Activated naive CD4-positive, alpha-beta T cell treated with anti-CD3 and anti-CD28 coated beads, Interleukin-2, amount 10 ng/mL, durations not matched to agents 7 days and 5 days (primary cell): Measurements from ENCODE around the gene OR9Q2.

Source experiments
- CTCF ChIA-PET: fragments of 350-600 bp; sonication (Branson Sonifier 250); formaldehyde crosslinking; loops from one replicate; lab custom pipeline; 2021; ENCODE audit warnings: antibody characterized with exemption; lab: Charles Lee
- DNase-seq: peaks from one replicate; pipeline ENCODE4 v3.0.0-alpha.2; 2020
- H3K27ac Mint-ChIP-seq: one replicate; pipeline ENCODE4 v1.8.0; 2021; ENCODE audit warnings: mild to moderate bottlenecking, moderate library complexity, mixed read lengths
- H3K27me3 Mint-ChIP-seq: one replicate; pipeline ENCODE4 v1.8.0; 2021; ENCODE audit warnings: mild to moderate bottlenecking, mixed read lengths
- H3K36me3 Mint-ChIP-seq: one replicate; pipeline ENCODE4 v1.8.0; 2021; ENCODE audit warnings: mixed read lengths
- H3K4me1 Mint-ChIP-seq: one replicate; pipeline ENCODE4 v1.8.0; 2021; ENCODE audit warnings: mixed read lengths
- H3K4me3 Mint-ChIP-seq: one replicate; pipeline ENCODE4 v1.8.0; 2021; ENCODE audit warnings: mild to moderate bottlenecking, moderate library complexity, mixed read lengths
- H3K9me3 Mint-ChIP-seq: one replicate; pipeline ENCODE4 v1.8.0; 2021; ENCODE audit warnings: mixed read lengths

Gene OR9Q2, protein sequence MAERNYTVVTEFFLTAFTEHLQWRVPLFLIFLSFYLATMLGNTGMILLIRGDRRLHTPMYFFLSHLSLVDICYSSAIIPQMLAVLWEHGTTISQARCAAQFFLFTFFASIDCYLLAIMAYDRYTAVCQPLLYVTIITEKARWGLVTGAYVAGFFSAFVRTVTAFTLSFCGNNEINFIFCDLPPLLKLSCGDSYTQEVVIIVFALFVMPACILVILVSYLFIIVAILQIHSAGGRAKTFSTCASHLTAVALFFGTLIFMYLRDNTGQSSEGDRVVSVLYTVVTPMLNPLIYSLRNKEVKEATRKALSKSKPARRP

DNA sequence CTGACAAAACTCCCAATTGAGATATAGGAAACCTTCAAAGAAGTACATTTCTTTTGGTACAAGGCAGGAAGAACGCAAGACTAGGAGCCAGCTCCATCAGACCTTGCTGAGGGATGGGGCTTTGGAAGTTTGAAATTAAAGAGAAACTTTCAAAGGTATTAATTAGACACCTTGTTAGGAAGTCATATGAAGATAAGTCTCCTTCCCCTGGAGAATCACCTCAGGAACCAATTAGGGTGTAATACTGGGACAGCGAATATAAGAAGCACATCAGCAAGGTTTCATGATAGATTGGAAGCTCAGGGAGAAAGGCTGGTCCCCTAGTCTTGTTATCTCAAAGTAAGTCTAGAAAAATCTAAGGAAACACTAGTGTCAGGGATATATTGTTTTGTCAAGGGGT, at the start of gene OR9Q2:
Gene OR9Q2, plus strand, starts transcription at position 301 of the 400 bp plus-strand sequence. CDS start 1,421 bp downstream, outside the sequence.
- no peaks in the 10 kb centered on the region for H3K9me3 Mint-ChIP-seq

DNA sequence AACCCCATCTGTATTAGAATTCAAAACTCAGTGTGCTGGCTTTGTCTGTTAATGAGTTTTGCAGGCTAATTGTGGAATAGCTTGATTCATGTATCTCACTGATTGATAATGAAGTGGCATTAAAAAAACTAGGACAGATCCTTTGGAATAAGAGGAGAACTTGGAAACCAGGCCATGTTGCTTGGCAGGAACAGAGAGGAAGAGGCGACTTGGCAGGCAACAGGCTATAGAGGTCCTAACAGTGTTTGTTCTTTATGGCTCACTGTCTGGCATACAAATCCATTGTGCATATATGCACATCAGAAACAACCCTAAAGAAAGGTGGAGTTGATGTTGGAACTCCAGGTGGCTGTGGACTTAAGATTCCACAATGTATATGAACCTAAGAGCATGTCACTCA, 46.1 kb upstream of the OR9Q2 start:
- Mint-ChIP-seq H3K9me3 (no peaks in the 10 kb centered on the region), H3K27ac (no peak overlapping the region), H3K4me1 (no peaks in the 10 kb centered on the region), H3K4me3 (no peak overlapping the region), H3K36me3 (no peaks in the 10 kb centered on the region), H3K27me3 (no peaks in the 10 kb centered on the region)
- DNase-seq, result no peak
- CTCF ChIA-PET, result no interaction called here

More for the DNA sequence above, at the start of gene OR9Q2:
- H3K4me3 Mint-ChIP-seq, result no peak within 1 kb of the TSS
- H3K27ac Mint-ChIP-seq, result no peak within 1 kb of the TSS
- CTCF ChIA-PET, result interaction anchor here (1.5 kb wide), 1 partner anchor 15 kb away, joined by 3 read pairs; no protein-coding TSS in a partner anchor
- DNase-seq, result no peak
- H3K36me3 Mint-ChIP-seq, result no peaks in the 10 kb centered on the region
- H3K27me3 Mint-ChIP-seq, result no peaks in the 10 kb centered on the region
- H3K4me1 Mint-ChIP-seq, result no peaks in the 10 kb centered on the region

DNA sequence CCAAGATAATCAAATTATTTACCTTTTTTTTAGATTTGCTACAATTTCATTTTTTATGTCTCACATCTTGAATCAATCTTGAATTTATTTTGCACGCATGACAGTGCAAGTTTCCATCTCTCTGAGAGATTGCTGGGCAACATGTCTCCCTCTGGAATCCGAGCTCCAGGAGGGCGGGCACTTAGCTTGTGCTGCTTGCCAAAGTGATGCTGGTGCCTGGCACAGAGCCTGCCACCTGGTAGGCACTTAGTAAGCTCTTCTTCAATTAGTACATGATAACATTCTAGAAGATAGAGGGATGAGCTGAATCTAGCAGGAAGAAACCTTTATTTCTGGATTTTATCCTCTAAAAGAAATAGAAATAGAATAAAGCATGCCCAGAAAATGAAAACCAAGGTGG, 36.1 kb upstream of the OR9Q2 start:
- no peaks in the 10 kb centered on the region for H3K9me3 Mint-ChIP-seq
- H3K4me3 Mint-ChIP-seq, result no peak overlapping the region
- DNase-seq, result no peak
- no peaks in the 10 kb centered on the region for H3K36me3 Mint-ChIP-seq
- H3K27me3 Mint-ChIP-seq, result peaks cover 8% of the 10 kb centered on the region
- no peaks in the 10 kb centered on the region for H3K4me1 Mint-ChIP-seq
- no peak overlapping the region for H3K27ac Mint-ChIP-seq
- CTCF ChIA-PET, result no interaction called here

DNA sequence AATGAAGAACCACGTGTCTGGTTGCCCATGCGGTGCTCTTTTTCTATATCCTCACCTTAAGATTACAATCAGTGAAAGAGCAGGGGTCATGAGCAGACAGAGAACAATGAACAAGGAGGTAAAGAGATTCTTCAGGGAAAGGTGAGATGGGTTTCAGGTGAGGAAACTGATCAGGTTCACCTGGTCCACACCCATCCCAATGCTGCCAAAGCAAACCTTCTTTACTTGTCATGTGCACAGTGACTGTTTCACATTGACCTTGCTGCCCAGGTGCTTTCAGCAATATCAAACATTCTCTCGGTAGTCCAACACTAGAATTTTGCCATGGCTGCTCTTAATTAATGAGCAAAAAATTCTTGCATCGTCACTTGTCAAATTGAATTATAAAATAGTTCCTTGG, 24.5 kb upstream of the OR9Q2 start:
- H3K4me1 Mint-ChIP-seq, result no peaks in the 10 kb centered on the region
- H3K27me3 Mint-ChIP-seq, result peaks cover 4% of the 10 kb centered on the region
- no peaks in the 10 kb centered on the region for H3K36me3 Mint-ChIP-seq
- no peaks in the 10 kb centered on the region for H3K9me3 Mint-ChIP-seq
- no peak overlapping the region for H3K27ac Mint-ChIP-seq
- H3K4me3 Mint-ChIP-seq, result no peak overlapping the region
- CTCF ChIA-PET, result no interaction called here
- DNase-seq, result no peak

DNA sequence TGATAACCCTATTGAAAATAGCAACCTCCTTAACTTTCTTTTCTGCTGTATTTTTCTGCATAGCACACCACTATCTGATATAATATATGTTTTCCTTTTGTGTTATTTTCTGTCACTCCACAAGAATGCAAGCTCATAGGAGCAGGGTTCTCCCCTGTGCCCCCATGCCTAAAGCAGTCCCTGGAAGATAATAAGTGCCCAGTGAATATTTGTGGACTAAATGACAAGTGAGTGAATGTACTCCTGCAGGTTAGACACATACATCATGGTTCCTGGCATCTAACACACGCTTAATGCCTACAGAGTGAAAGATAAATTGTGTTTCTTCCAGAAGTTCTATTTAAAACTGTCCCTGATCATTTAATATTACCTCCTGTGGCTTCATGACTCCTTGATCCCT, 23.9 kb upstream of the OR9Q2 start:
- Mint-ChIP-seq H3K36me3 (no peaks in the 10 kb centered on the region), H3K4me3 (no peak overlapping the region), H3K27me3 (peaks cover 4% of the 10 kb centered on the region), H3K9me3 (no peaks in the 10 kb centered on the region), H3K27ac (no peak overlapping the region), H3K4me1 (no peaks in the 10 kb centered on the region)
- CTCF ChIA-PET, result no interaction called here
- no peak for DNase-seq

DNA sequence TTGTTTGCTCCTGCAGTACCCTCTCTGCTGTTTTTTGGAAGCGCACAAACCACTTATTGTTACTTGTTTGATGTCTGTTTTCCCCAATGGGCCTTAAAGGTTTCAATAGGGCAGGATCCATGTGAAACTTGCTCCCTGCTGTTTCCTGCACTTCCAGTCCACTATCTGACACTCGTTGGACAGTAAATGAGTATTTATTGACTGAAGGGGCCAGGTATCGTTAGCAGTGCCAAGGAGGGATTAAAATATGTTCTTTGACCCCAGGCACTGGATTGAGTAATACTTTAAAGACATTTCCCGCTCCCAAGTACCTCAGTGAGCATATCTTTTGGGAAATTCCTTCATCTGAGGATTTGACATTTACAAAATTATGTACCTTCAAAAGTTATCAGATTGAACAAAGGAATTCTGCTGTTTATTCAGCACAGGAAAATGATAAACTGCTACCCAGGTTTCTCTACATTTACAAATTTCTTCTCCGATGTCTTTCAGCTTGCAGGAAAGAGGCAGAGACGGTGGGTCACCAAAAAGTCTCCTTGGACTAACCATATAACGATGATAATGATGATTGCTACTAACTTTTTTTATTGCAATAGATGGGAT, 23.3 kb upstream of the OR9Q2 start:
- CTCF ChIA-PET, result no interaction called here
- DNase-seq, result no peak
- Mint-ChIP-seq H3K36me3 (no peaks in the 10 kb centered on the region), H3K4me1 (no peaks in the 10 kb centered on the region), H3K27ac (no peak overlapping the region), H3K9me3 (no peaks in the 10 kb centered on the region), H3K4me3 (no peak overlapping the region), H3K27me3 (peaks cover 4% of the 10 kb centered on the region)

DNA sequence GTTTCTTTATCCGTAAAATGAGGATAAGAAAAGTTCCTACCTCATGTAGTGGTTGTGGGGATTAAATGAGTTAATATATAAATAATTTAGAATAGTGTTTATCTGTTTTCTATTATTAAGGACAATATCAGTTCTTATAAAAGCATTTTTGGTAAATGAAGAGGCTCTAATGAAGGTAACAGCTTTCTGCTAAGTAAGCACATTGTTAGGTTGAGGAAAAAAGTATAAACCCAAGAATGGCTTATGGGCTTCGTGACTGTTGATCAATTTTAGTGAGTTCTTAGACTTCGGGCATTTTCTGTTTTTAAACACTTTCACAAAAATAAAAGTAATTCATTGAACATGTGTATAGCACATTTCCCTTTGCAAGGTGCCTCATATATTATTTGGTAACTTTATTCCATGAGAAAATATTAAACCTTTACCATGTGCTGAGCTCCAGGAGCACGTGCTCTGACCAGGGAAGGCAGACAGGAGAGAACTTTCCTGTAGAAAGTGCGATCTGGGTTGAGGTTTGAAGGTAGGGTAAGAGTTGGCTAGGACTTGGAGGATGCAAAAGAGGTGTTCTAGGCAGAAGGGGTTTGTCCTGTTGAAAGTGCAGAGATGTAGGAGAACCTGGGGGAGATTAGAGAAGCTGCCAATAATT, 11.3 kb upstream of the OR9Q2 start:
- no peaks in the 10 kb centered on the region for H3K27me3 Mint-ChIP-seq
- CTCF ChIA-PET, result no interaction called here
- no peak overlapping the region for H3K4me3 Mint-ChIP-seq
- no peaks in the 10 kb centered on the region for H3K9me3 Mint-ChIP-seq
- no peak overlapping the region for H3K27ac Mint-ChIP-seq
- DNase-seq, result no peak
- no peaks in the 10 kb centered on the region for H3K36me3 Mint-ChIP-seq
- no peaks in the 10 kb centered on the region for H3K4me1 Mint-ChIP-seq

DNA sequence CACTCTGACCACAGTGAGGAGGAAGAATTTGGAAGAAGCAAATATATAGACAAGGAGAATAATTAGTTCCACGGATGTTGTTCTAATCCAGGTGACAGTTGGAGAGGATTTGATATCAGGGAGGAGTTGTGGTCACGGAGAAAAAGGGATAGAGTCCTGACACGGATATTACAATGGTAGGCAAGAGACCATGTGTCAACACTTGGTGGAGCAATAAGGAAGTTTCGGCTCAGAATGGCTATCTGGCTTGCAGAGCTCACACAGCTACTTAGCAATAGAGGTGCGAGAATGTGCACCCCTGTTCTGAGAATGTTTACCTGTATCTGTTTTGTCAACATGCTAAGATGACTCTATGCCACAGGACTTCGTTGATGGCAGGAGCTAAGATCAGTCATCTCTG, 10.4 kb upstream of the OR9Q2 start:
- no peak overlapping the region for H3K27ac Mint-ChIP-seq

DNA sequence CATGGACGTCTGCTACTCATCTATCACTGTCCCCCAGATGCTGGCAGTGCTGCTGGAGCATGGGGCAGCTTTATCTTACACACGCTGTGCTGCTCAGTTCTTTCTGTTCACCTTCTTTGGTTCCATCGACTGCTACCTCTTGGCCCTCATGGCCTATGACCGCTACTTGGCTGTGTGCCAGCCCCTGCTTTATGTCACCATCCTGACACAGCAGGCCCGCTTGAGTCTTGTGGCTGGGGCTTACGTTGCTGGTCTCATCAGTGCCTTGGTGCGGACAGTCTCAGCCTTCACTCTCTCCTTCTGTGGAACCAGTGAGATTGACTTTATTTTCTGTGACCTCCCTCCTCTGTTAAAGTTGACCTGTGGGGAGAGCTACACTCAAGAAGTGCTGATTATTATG, 9.2 kb upstream of the OR9Q2 start:
- Mint-ChIP-seq H3K9me3 (no peaks in the 10 kb centered on the region), H3K4me1 (no peaks in the 10 kb centered on the region), H3K36me3 (no peaks in the 10 kb centered on the region), H3K4me3 (no peak overlapping the region), H3K27me3 (no peaks in the 10 kb centered on the region), H3K27ac (no peak overlapping the region)
- CTCF ChIA-PET, result no interaction called here
- DNase-seq, result no peak

More for the DNA sequence above, 10.4 kb upstream of the OR9Q2 start:
- CTCF ChIA-PET, result no interaction called here
- Mint-ChIP-seq H3K4me1 (no peaks in the 10 kb centered on the region), H3K4me3 (no peak overlapping the region), H3K36me3 (no peaks in the 10 kb centered on the region), H3K27me3 (no peaks in the 10 kb centered on the region), H3K9me3 (no peaks in the 10 kb centered on the region)
- DNase-seq, result no peak

DNA sequence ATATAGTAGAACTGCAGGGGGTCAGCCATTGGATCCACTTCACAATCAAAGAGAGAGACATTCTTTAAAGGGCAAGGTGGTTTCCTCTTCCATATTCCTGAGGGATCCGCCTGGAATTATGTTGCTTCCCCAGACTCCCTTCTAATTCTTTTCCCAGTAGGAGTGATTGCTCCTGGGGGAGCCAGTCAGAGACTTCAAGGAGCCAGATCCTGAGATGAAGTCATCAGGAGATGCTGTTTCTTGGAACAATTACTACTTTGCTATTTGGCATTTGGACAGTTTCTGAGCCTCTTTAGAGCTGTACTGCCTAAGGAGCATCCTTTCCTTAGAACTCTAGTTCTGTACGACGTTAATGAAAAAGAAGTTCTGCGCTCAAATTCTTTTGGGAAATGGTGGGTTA, 1.9 kb upstream of the OR9Q2 start:
- H3K36me3 Mint-ChIP-seq, result no peaks in the 10 kb centered on the region
- CTCF ChIA-PET, result no interaction called here
- no peaks in the 10 kb centered on the region for H3K9me3 Mint-ChIP-seq
- DNase-seq, result no peak
- no peaks in the 10 kb centered on the region for H3K27me3 Mint-ChIP-seq
- H3K4me3 Mint-ChIP-seq, result no peak overlapping the region
- no peaks in the 10 kb centered on the region for H3K4me1 Mint-ChIP-seq
- no peak overlapping the region for H3K27ac Mint-ChIP-seq

DNA sequence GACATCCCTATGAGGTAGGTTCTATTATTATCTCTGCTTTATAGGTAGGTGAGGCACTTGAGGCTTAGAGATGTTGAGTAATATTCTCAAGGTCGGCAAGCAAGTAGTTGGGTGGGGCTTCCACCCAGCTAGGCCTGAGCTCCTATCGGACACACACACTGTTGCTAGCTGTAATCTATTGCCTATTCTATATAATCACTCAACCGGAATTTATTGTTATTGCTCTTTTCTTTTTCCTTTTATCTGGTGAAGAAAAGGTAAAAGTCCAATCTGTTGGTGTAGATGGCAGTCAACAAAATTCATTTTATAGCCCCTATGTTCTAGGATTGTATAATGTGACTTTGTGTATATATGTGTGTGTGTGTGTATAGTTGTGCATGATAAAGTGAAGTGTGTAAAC, 3.4 kb downstream of the OR9Q2 start:
- H3K36me3 Mint-ChIP-seq, result no peaks in the 10 kb centered on the region
- H3K4me3 Mint-ChIP-seq, result no peak overlapping the region
- no peaks in the 10 kb centered on the region for H3K9me3 Mint-ChIP-seq
- no peak overlapping the region for H3K27ac Mint-ChIP-seq
- no peak for DNase-seq
- no peaks in the 10 kb centered on the region for H3K4me1 Mint-ChIP-seq
- no peaks in the 10 kb centered on the region for H3K27me3 Mint-ChIP-seq
- CTCF ChIA-PET, result no interaction called here

DNA sequence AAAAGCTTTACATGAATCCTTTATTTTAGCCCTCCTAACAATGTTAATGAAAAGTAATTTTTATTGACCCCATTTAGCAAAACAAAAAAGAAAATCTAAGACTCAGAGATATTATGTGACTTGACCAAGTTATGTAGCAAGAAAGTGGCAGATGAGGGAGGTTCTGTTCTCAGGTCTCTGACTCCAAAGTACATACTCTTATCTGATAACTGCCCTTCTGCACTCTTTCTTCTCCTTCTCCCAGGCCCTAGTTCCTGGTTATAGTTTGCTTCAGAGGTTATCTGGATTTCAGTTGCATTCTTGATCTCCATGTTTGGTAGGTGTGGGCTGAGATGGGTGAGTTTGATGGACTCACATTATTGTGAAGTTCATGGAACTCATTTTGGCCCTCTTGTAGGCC, 4.5 kb downstream of the OR9Q2 start:
- Mint-ChIP-seq H3K4me3 (no peak overlapping the region), H3K27me3 (no peaks in the 10 kb centered on the region), H3K36me3 (no peaks in the 10 kb centered on the region)

DNA sequence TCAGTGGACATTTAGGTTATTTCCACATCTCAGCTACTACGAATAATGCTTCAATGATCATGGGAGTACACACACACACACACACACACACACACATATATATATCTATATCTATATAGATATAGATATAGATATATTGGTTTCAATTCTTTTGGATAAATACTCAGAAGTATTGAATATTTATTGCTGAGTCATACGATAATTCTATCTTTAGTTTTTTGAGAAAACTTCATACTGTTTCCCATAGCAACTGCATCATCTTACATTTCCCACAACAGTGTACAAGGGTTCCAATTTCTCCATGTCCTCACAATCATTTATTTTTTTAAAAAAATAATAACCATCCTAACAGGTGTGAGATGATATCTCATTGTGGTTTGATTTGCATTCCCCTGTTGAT, 7.1 kb downstream of the OR9Q2 start:
- Mint-ChIP-seq H3K36me3 (no peaks in the 10 kb centered on the region), H3K9me3 (peaks cover 3% of the 10 kb centered on the region), H3K27ac (no peak overlapping the region), H3K4me3 (no peak overlapping the region), H3K4me1 (no peaks in the 10 kb centered on the region), H3K27me3 (no peaks in the 10 kb centered on the region)
- CTCF ChIA-PET, result no interaction called here
- no peak for DNase-seq

More for the DNA sequence above, 4.5 kb downstream of the OR9Q2 start:
- H3K9me3 Mint-ChIP-seq, result no peaks in the 10 kb centered on the region
- H3K4me1 Mint-ChIP-seq, result no peaks in the 10 kb centered on the region
- CTCF ChIA-PET, result no interaction called here
- no peak for DNase-seq
- no peak overlapping the region for H3K27ac Mint-ChIP-seq

DNA sequence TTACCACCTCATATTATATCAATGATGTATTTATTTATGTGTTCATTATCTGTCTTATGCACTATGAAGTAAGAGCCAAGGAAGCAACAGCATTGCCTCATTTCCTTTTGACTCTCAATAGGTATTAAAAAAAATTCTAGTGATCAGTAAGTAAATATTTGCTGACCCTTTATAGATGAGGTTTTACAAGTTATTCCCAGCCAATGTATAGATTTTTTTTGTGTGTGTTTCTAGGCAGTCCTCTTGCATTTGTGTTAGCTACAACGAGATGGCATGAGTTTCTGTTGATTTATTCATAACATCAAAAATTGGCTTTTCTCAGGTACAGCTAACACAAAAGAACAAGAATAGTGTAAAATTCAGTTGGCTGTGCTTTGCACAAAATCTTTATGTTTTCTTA, 10.4 kb downstream of the OR9Q2 start:
- Mint-ChIP-seq H3K4me3 (no peak overlapping the region), H3K27ac (no peak overlapping the region), H3K36me3 (no peaks in the 10 kb centered on the region), H3K27me3 (no peaks in the 10 kb centered on the region), H3K4me1 (no peaks in the 10 kb centered on the region), H3K9me3 (peaks cover 3% of the 10 kb centered on the region)
- no peak for DNase-seq
- CTCF ChIA-PET, result no interaction called here

DNA sequence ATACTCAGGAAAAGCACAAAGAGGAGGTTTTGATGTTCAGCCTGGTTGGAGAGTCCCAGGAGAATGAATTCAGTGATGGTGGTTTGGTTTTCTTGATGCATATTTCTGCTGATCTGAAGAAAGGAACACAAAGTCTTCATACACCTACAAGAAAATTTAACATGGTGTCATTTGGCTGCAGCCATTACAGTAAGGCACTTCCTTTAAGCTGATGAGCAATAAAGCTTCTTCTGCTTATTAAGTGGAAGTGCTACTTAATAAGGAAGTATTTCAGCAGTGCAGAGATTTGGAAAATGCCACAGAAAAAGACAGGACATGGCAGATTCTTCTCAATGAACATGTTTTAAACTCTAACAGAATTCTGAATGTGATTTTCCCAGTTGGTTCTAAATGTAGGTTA, 15.2 kb downstream of the OR9Q2 start, which contains the start of gene OR1S2:
Gene OR1S2, minus strand, starts transcription at position 101 of the 400 bp plus-strand sequence. Its CDS starts 0 bp downstream, at position 101.
- CTCF ChIA-PET, result no interaction called here
- Mint-ChIP-seq H3K36me3 (no peaks in the 10 kb centered on the region), H3K9me3 (peaks cover under 1% of the 10 kb centered on the region), H3K27me3 (peaks cover 4% of the 10 kb centered on the region), H3K27ac (no peak within 1 kb of the TSS), H3K4me3 (no peak within 1 kb of the TSS), H3K4me1 (no peaks in the 10 kb centered on the region)
- no peak for DNase-seq
